ENCODE data around the gene OBP2A. TPM values are rescaled to one million over a fixed set of nuclear protein-coding genes. Genes with fewer than 3 reads are reported as not detected.

The OBP2A gene
- total RNA-seq, 1 experiment from 2014 or later: not detected

DNA sequence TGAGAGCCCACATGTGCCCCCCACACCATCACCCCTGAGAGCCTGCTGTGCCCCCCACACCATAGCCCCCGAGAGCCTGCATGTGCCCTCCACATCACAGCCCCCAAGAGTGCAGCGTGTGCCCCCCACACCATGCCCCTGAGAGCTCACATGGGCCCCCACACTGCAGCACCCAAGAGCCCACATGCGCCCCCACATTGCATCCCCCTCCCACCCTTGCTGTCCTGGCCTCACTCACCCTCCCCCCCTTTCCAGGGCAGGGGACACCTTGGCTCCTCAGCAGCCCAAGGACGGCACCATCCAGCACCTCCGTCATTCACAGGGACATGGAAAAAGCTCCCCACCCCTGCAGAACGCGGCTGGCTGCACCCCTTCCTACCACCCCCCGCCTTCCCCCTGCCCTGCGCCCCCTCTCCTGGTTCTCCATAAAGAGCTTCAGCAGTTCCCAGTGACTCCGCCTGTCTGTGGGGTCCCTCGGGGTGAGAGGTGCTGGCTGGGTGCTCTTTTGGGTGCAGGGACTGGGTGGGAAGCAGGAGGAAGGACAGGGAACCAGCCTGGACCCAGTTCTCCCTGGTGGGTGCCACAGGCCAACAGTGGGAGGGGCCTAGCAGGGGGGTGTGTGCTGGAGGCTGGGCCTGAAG lies 19.7 kb upstream of the OBP2A start:
- peaks cover 0 to 9% of the 10 kb centered on the region in 2 experiments; a peak in 3 of 4 replicates for H3K4me1 ChIP-seq (ENCODE audit: control insufficient read depth in 1 of 2, insufficient read depth in 2 of 2, low read length in 2 of 2)
- no peaks in the 10 kb centered on the region for H4K20me1 ChIP-seq (ENCODE audit: insufficient read depth)
- H3K4me3 ChIP-seq (replicated peaks in 1 of 2; ENCODE audit: low read depth in 1 of 2, low read length in 2 of 2): no peak overlapping the region
- no peaks in the 10 kb centered on the region for H3K9me2 ChIP-seq (ENCODE audit: insufficient read depth)
- DNase-seq (ENCODE audit: low read depth, low spot score): no peak
- no peak overlapping the region for H3K9ac ChIP-seq (ENCODE audit: low read length)
- ChIA-PET POLR2A (no interaction called here), CTCF (no interaction called here), RAD21 (ENCODE audit: low non-redundant PET in 1 of 2, low total read pairs in 2 of 2, uncharacterized antibody in 2 of 2, unreplicated experiment in 2 of 2) (no interaction called here)
- ATAC-seq: peak; percentile 51
- H3K4me2 ChIP-seq (ENCODE audit: low read length): peak overlapping the region; percentile 28; the same call in 1 of the 2 replicates
- no peaks in the 10 kb centered on the region for H3K27me3 ChIP-seq (ENCODE audit: insufficient read depth, low read length)
- no peaks in the 10 kb centered on the region for H3K36me3 ChIP-seq (ENCODE audit: control insufficient read depth in 1 of 2, insufficient read depth in 2 of 2, low read length in 2 of 2)
- no peaks in the 10 kb centered on the region for H3K9me3 ChIP-seq (ENCODE audit: control insufficient read depth in 1 of 2, insufficient read depth in 1 of 2, low read depth in 1 of 2, low read length in 2 of 2)
- no TSS peak for BruUV-seq (replicated peaks)
- TF ChIP-seq REST (IDR thresholded peaks at IDR 0.05; ENCODE audit: low read depth): no peak
- no peak for TF ChIP-seq ELF1 (IDR thresholded peaks at IDR 0.05; ENCODE audit: borderline replicate concordance, low read depth)
- no peak for TF ChIP-seq ZFX (IDR thresholded peaks at IDR 0.05)
- no peak for TF ChIP-seq JUND (IDR thresholded peaks at IDR 0.05)
- TF ChIP-seq, protein P1, sequence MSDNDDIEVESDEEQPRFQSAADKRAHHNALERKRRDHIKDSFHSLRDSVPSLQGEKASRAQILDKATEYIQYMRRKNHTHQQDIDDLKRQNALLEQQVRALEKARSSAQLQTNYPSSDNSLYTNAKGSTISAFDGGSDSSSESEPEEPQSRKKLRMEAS (IDR thresholded peaks at IDR 0.05): no peak
- intact Hi-C loops (cut with micrococcal nuclease): no loop called here
- H2AFZ ChIP-seq (ENCODE audit: low read depth, low read length, poor library complexity, severe bottlenecking): no peak overlapping the region
- H3K79me2 ChIP-seq (ENCODE audit: insufficient read depth, low read length): no peaks in the 10 kb centered on the region
- no peak overlapping the region for H3K27ac ChIP-seq (ENCODE audit: low read depth, low read length)
